ENCODE data around the gene ADCY7. TPM values are rescaled to one million over a fixed set of nuclear protein-coding genes. Genes with fewer than 3 reads are reported as not detected.

ADCY7 gene
- total and polyA plus RNA-seq, 4 donors: 20.9 to 105 (median 38.5) TPM

DNA sequence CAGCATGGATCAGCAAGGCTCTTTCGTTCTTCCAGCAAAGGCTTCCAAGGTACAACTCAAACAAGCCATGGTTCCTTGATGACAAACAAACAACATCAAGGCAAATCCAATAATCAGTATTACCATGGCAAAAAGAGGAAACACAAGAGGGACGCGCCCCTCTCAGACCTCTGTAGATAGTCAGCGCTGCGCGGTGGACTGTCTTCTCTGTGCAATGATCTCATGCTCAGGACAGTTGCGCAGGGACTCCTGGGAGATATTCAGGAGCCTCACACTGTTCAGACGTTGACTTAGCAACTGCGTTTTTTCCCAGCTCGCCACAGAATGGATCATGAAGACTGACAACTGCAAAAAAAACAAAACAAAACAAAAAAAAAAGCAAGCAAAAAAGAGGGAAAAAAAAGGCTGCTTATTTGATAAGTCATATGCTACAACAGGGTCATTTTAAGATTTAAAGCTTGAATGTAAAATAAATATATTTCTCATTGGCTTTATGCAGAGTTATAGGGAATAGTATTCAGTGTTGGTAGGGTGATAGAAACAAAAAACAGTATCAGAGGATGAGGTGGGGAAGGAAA lies 37.1 kb upstream of the ADCY7 start:
- 94% methylated on average over 10 of the region's 10 CpGs for WGBS, 2 donors
- Histone ChIP-seq H3K4me3 (no peak overlapping the region), H3K9me3 (ENCODE audit: control insufficient read depth in 4 of 4, insufficient read depth in 3 of 4, low read length in 3 of 4) (no peaks in the 10 kb centered on the region), H3K4me1 (ENCODE audit: control insufficient read depth in 5 of 5, insufficient read depth in 5 of 5, low read length in 5 of 5) (no peaks in the 10 kb centered on the region), H3K27me3 (ENCODE audit: control insufficient read depth in 3 of 3, insufficient read depth in 3 of 3, low read length in 2 of 3) (no peaks in the 10 kb centered on the region), H3K9ac (ENCODE audit: insufficient read depth in 1 of 2, low read length in 2 of 2) (no peak overlapping the region), H3K36me3 (ENCODE audit: control insufficient read depth in 4 of 4, insufficient read depth in 4 of 4, low read length in 4 of 4) (peaks cover 9 to 22% (median 17%) of the 10 kb centered on the region in 4 donors), H3K27ac (ENCODE audit: low read depth in 1 of 2, low read length in 1 of 2) (no peak overlapping the region)
- ATAC-seq (ENCODE audit: insufficient read depth, low FRiP score) (no peak), DNase-seq (no peak)
- TF ChIP-seq, protein P1, sequence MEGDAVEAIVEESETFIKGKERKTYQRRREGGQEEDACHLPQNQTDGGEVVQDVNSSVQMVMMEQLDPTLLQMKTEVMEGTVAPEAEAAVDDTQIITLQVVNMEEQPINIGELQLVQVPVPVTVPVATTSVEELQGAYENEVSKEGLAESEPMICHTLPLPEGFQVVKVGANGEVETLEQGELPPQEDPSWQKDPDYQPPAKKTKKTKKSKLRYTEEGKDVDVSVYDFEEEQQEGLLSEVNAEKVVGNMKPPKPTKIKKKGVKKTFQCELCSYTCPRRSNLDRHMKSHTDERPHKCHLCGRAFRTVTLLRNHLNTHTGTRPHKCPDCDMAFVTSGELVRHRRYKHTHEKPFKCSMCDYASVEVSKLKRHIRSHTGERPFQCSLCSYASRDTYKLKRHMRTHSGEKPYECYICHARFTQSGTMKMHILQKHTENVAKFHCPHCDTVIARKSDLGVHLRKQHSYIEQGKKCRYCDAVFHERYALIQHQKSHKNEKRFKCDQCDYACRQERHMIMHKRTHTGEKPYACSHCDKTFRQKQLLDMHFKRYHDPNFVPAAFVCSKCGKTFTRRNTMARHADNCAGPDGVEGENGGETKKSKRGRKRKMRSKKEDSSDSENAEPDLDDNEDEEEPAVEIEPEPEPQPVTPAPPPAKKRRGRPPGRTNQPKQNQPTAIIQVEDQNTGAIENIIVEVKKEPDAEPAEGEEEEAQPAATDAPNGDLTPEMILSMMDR (IDR thresholded peaks at IDR 0.05; ENCODE audit: control extremely low read depth, extremely low read depth): no peak

- no peak for ATAC-seq (ENCODE audit: insufficient read depth, low FRiP score)
- H3K27me3 ChIP-seq (ENCODE audit: control insufficient read depth in 3 of 3, insufficient read depth in 3 of 3, low read length in 2 of 3): no peaks in the 10 kb centered on the region
- peak in 1 of 3 donors; percentile 47 for DNase-seq
- H3K4me3 ChIP-seq: no peak overlapping the region
- WGBS, 2 donors: 59 to 76% methylated on average over 5 of the region's 5 CpGs
- H3K4me1 ChIP-seq (ENCODE audit: control insufficient read depth in 5 of 5, insufficient read depth in 5 of 5, low read length in 5 of 5): peaks cover 0 to 4% (median 0%) of the 10 kb centered on the region in 5 donors
- TF ChIP-seq, protein P1 (IDR thresholded peaks at IDR 0.05; ENCODE audit: control extremely low read depth, extremely low read depth): no peak
- no peaks in the 10 kb centered on the region for H3K9me3 ChIP-seq (ENCODE audit: control insufficient read depth in 4 of 4, insufficient read depth in 3 of 4, low read length in 3 of 4)
- no peak overlapping the region for H3K9ac ChIP-seq (ENCODE audit: insufficient read depth in 1 of 2, low read length in 2 of 2)
- no peak overlapping the region for H3K27ac ChIP-seq (ENCODE audit: low read depth in 1 of 2, low read length in 1 of 2)
- H3K36me3 ChIP-seq (ENCODE audit: control insufficient read depth in 4 of 4, insufficient read depth in 4 of 4, low read length in 4 of 4): no peaks in the 10 kb centered on the region
These were observed 31.4 kb upstream of the ADCY7 start for GRCh38 chr16:50234771-50235556.

GRCh38 chr16:50235581-50235980 lies 30.8 kb upstream of the ADCY7 start:
- 64 to 83% methylated on average over 6 of the region's 6 CpGs for WGBS, 2 donors
- Histone ChIP-seq H3K36me3 (ENCODE audit: control insufficient read depth in 4 of 4, insufficient read depth in 4 of 4, low read length in 4 of 4) (no peaks in the 10 kb centered on the region), H3K9me3 (ENCODE audit: control insufficient read depth in 4 of 4, insufficient read depth in 3 of 4, low read length in 3 of 4) (no peaks in the 10 kb centered on the region), H3K4me1 (ENCODE audit: control insufficient read depth in 5 of 5, insufficient read depth in 5 of 5, low read length in 5 of 5) (peaks cover 0 to 4% (median 0%) of the 10 kb centered on the region in 5 donors), H3K27me3 (ENCODE audit: control insufficient read depth in 3 of 3, insufficient read depth in 3 of 3, low read length in 2 of 3) (no peaks in the 10 kb centered on the region), H3K9ac (ENCODE audit: insufficient read depth in 1 of 2, low read length in 2 of 2) (no peak overlapping the region), H3K4me3 (no peak overlapping the region), H3K27ac (ENCODE audit: low read depth in 1 of 2, low read length in 1 of 2) (no peak overlapping the region)
- peak; percentile 32 for ATAC-seq (ENCODE audit: insufficient read depth, low FRiP score)
- DNase-seq: peak in 1 of 3 donors; percentile 48
- TF ChIP-seq, protein P1 (IDR thresholded peaks at IDR 0.05; ENCODE audit: control extremely low read depth, extremely low read depth): no peak

All from lung (tissue), 12 donors.